A549 (cell line): ENCODE measurements around the gene CDH4.
A peak's percentile ranks its signal among the peaks of the same experiment; 100 is the strongest.

ENCODE experiments used
- CBX8 ChIP-seq: fragments of 200-600 bp; sonication (generic); IDR thresholded peaks from 2 replicates; pipeline ENCODE4 v1.6.1; 2016
- HOXB13 ChIP-seq: fragments of 250-450 bp; sonication (Bioruptor Pico); IDR thresholded peaks from 2 replicates; pipeline ENCODE4 v1.5.0; 2020; ENCODE audit warnings: low read depth, mild to moderate bottlenecking, moderate library complexity
- KDM1A ChIP-seq: fragments of 200-600 bp; sonication (generic); IDR thresholded peaks from 2 replicates; pipeline ENCODE4 v1.6.1; 2016; ENCODE audit warnings: low read depth, mild to moderate bottlenecking
- KDM5A ChIP-seq: fragments of 200-600 bp; sonication (generic); IDR thresholded peaks from 2 replicates; pipeline ENCODE4 v1.6.1; 2016; ENCODE audit warnings: antibody characterized with exemption, mild to moderate bottlenecking
- MAFK ChIP-seq: fragments of 450-650 bp; IDR thresholded peaks from 2 replicates; pipeline ENCODE4 v1.6.1; 2014; ENCODE audit not compliant: partially characterized antibody
- MYC ChIP-seq: IDR thresholded peaks from 2 replicates; pipeline ENCODE4 v1.6.1; 2012; ENCODE audit warnings: mild to moderate bottlenecking, inconsistent platforms, low read length, improper control_type of control experiment, borderline replicate concordance
- NR3C1 ChIP-seq: fragments of >200 bp; sonication (Bioruptor Twin); formaldehyde crosslinking; IDR thresholded peaks from 3 replicates; pipeline ENCODE4 v1.6.1; 2017
- POLR2A ChIP-seq: IDR thresholded peaks from 2 replicates; pipeline ENCODE4 v1.6.1; 2012; ENCODE audit warnings: mild to moderate bottlenecking, low read length
- SMC3 ChIP-seq: fragments of >200 bp; sonication (Bioruptor Twin); formaldehyde crosslinking; IDR thresholded peaks from 3 replicates; pipeline ENCODE4 v1.6.1; 2018; ENCODE audit warnings: inconsistent platforms
- TF ChIP-seq, protein P1 (sequence below): fragments of >200 bp; sonication (Bioruptor Twin); formaldehyde crosslinking; IDR thresholded peaks from 3 replicates; pipeline ENCODE4 v1.6.1; 2016
- TF ChIP-seq, protein P2 (sequence below): fragments of >200 bp; sonication (Bioruptor Twin); formaldehyde crosslinking; IDR thresholded peaks from 3 replicates; pipeline ENCODE4 v1.5.1; 2016
- TF ChIP-seq, protein P3 (sequence below): fragments of 250-450 bp; sonication (Bioruptor Pico); IDR thresholded peaks from 2 replicates; pipeline ENCODE4 v1.5.0; 2021; ENCODE audit warnings: mild to moderate bottlenecking, moderate library complexity, borderline replicate concordance
- TF ChIP-seq, protein P4 (sequence below): fragments of 450-650 bp; IDR thresholded peaks from 2 replicates; pipeline ENCODE4 v1.6.1; 2014; ENCODE audit warnings: antibody characterized with exemption

DNA sequence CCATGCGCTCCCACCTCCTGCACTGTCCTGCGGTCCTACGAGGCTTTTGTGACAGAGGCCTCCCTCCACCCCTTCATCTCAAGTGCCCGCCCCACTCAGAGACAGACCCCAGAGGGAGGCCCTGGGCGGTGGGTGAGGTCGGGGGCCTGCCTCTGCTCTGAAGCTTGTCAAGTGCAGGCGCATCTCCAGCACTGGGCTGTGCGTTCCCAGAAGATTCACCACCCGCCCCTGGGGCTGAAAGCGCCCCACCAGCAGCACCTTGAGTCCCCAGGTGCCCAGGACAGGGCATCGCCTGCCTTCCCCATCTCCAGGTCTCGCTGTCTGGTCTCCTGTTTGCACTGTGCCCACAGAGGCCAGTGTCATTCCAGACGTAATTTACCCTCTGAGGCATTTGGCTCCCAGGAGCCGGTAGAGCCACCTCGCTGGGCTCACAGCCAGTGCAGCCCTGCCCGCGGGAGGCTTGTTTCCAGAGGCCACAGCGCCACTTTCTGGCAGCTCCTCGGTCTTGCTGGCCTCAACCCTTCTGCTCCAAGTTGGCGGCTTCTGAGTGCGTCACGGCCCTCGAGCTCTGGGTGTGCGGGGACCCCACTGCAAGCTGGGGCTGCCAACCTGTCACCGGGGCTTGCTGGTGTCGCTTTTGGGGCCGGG, 622.5 kb downstream of the CDH4 start:
- TF ChIP-seq, protein P1, sequence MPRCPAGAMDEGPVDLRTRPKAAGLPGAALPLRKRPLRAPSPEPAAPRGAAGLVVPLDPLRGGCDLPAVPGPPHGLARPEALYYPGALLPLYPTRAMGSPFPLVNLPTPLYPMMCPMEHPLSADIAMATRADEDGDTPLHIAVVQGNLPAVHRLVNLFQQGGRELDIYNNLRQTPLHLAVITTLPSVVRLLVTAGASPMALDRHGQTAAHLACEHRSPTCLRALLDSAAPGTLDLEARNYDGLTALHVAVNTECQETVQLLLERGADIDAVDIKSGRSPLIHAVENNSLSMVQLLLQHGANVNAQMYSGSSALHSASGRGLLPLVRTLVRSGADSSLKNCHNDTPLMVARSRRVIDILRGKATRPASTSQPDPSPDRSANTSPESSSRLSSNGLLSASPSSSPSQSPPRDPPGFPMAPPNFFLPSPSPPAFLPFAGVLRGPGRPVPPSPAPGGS, result no peak
- no peak for TF ChIP-seq NR3C1
- TF ChIP-seq, protein P2, sequence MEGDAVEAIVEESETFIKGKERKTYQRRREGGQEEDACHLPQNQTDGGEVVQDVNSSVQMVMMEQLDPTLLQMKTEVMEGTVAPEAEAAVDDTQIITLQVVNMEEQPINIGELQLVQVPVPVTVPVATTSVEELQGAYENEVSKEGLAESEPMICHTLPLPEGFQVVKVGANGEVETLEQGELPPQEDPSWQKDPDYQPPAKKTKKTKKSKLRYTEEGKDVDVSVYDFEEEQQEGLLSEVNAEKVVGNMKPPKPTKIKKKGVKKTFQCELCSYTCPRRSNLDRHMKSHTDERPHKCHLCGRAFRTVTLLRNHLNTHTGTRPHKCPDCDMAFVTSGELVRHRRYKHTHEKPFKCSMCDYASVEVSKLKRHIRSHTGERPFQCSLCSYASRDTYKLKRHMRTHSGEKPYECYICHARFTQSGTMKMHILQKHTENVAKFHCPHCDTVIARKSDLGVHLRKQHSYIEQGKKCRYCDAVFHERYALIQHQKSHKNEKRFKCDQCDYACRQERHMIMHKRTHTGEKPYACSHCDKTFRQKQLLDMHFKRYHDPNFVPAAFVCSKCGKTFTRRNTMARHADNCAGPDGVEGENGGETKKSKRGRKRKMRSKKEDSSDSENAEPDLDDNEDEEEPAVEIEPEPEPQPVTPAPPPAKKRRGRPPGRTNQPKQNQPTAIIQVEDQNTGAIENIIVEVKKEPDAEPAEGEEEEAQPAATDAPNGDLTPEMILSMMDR, result 0 out of 3 replicates have a peak, but pooled peaks have one; percentile 14
- TF ChIP-seq, protein P3, sequence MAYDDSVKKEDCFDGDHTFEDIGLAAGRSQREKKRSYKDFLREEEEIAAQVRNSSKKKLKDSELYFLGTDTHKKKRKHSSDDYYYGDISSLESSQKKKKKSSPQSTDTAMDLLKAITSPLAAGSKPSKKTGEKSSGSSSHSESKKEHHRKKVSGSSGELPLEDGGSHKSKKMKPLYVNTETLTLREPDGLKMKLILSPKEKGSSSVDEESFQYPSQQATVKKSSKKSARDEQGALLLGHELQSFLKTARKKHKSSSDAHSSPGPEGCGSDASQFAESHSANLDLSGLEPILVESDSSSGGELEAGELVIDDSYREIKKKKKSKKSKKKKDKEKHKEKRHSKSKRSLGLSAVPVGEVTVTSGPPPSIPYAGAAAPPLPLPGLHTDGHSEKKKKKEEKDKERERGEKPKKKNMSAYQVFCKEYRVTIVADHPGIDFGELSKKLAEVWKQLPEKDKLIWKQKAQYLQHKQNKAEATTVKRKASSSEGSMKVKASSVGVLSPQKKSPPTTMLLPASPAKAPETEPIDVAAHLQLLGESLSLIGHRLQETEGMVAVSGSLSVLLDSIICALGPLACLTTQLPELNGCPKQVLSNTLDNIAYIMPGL (CRISPR knock-in tag), result no peak
- TF ChIP-seq SMC3, result no peak
- TF ChIP-seq HOXB13 (CRISPR knock-in tag), result no peak
- TF ChIP-seq, protein P4, sequence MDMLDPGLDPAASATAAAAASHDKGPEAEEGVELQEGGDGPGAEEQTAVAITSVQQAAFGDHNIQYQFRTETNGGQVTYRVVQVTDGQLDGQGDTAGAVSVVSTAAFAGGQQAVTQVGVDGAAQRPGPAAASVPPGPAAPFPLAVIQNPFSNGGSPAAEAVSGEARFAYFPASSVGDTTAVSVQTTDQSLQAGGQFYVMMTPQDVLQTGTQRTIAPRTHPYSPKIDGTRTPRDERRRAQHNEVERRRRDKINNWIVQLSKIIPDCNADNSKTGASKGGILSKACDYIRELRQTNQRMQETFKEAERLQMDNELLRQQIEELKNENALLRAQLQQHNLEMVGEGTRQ, result no peak
- no peak for TF ChIP-seq MYC
- no peak for TF ChIP-seq KDM5A
- no peak for TF ChIP-seq POLR2A
- TF ChIP-seq MAFK, result no peak
- no peak for TF ChIP-seq CBX8
- TF ChIP-seq KDM1A, result no peak
